HG02884 (cell line): ENCODE results near the gene TVP23B.
"Not testable (repeated sequence)": the region's sequence is repeated elsewhere in the genome, so short reads cannot be mapped to it uniquely, and the experiment has no call there.

Experiments
- ATAC-seq: cut with Tn5 transposase; IDR thresholded peaks from one replicate; pipeline ENCODE4 v1.9.1; 2021; ENCODE audit warnings: mild to moderate bottlenecking, moderate library complexity; ENCODE audit not compliant: unreplicated experiment

TVP23B gene

DNA sequence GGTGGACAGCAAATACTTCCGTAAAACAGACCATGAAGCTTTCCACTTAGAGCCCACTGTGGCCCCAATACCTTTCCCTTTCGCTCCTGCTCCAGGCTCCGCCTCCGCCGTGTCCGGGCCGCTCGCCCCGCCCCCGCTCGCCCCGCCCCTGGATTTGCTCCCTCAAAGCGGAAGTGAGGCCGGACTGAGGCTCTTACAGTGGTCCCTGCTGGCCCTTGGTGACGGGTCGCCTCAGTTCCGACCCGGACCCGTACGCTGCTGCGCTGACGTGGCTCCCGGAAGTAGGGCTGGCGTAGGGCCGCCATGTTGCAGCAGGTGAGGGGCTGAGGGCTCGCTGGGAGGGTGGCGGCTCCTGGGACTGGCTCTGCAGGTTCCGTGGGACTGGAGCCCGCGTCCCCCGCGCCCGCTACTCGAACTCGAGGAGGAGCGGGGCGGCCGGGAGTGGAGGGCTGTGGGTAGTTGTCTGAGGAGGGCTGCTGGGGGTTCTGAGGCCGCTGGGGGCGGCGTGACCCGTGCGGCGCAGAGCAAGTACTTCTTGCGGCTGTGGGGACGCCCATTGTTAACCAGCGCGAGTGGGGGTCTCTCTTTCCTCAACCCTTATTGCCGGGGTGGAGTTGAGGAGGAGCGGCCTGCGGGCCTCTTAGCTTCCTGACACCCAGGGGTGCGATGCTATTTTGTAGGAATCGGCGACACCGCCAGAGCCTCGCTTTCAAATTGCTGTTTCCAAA lies at the start of gene TVP23B:
TSS of gene TVP23B (plus strand) at position 193 of the 728 bp plus-strand sequence. CDS start at position 304, 111 bp downstream.
- peak; percentile 98 for ATAC-seq

GRCh38 chr17:18732438-18732837 lies 48.5 kb upstream of the TVP23B start:
- not testable (repeated sequence) for ATAC-seq

- ATAC-seq, result not testable (repeated sequence)
Measured at GRCh38 chr17:18733350-18733749, 47.6 kb upstream of the TVP23B start.

DNA sequence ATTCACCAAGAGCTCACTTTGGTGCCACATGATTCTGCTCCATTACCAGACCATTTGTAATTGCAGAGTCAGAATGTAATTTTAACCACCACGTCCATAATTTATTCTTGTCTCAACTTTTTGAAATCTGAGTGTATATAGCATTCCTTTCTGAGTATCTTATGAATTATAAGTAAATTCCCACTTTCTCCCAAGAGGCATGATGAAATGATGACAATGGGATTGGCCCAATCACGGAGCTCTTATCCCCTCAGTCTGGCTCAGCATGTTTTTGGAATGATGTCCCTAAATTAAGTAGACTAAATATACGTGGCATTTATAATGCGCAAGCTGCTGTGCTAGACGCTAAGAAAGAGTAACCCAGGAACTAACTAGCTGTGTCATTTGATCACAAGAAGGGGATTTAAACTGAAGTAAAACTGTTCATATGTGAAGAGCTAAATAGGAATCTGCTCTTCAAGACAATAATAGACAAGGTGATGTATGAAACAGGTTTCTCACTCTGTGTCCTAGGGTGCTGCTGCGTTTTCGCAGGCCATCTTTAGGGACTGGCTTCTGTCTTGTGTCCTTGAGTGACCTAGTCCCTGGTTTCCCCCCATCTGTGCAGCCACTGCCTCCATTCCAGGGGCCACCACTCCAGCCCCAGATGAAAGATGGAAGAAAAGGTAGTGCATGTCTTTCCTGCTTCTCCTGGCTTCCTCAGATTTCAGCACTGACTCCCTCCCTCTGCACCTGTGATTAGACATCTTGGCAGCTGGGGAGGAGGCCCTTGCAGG lies 41.2 kb upstream of the TVP23B start:
- ATAC-seq, result not testable (repeated sequence)

DNA sequence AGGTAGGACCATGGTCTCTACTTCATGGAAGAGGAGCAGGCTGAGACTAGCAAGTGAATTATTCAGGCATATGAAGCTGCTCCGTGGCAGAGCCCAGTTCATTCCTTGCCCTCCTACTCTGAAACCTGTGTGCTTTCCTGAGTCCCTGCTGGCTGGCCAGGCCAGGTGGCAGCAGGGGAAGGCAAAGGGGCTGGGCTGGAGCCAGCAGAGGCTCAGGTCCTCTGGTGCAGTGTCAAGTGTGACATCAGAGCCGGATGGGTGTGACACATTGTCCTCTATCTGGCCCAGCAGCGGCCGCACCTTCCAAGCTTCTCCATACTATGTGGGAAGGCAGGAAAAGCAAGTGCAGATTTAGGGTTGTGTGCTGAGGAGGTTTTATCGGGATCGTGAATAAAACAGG lies 39.8 kb upstream of the TVP23B start:
- not testable (repeated sequence) for ATAC-seq

GRCh38 chr17:18743699-18744421 lies 37.1 kb upstream of the TVP23B start, which contains the start of gene FBXW10:
Gene FBXW10, plus strand, starts transcription at chr17:18744054. Its CDS starts 191 bp downstream, at chr17:18744245.
- not testable (repeated sequence) for ATAC-seq

GRCh38 chr17:18744726-18745125 lies 36.3 kb upstream of the TVP23B start:
- ATAC-seq, result not testable (repeated sequence)

DNA sequence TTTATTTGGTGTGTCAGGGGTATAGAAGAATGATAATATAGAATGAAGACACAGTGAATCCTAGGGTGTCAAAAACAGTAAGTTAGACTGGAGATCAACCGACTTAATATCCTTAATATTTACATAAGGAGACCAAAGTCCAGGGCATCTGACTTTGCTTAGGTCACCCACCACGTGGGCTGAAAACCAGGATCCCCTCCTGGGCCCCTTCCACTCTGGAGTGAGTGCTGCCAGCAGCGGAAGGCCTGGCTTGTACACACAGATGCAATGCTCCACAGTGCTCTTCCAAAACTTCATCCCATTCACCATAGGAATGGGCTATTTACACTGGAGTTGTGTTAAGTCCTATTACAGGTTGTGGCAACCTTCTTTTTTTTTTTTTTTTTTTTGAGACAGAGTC lies 34.4 kb upstream of the TVP23B start:
- not testable (repeated sequence) for ATAC-seq

GRCh38 chr17:18747501-18747900 lies 33.5 kb upstream of the TVP23B start:
- ATAC-seq, result not testable (repeated sequence)

DNA sequence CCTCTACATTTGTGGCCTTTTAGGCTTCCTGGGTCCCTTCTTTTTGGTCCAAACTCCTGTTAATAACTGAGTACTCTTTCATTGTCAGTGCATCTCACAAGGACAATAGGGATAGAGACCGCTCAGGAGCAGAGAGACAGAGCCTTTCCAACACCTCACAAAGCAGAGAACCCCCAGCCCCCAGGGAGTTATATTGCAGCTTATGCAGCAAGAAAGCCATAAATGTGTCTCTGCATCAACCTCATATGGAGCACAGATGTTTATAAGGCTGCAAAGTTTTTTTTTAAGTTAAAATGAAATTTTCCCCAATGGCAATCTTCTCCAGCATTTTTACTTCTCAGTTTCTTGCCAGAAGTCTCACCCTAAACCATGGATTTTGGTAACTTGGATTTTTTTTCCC lies 30.7 kb upstream of the TVP23B start:
- ATAC-seq, result not testable (repeated sequence)

- not testable (repeated sequence) for ATAC-seq
Measured at GRCh38 chr17:18753829-18754409, 27.1 kb upstream of the TVP23B start.

DNA sequence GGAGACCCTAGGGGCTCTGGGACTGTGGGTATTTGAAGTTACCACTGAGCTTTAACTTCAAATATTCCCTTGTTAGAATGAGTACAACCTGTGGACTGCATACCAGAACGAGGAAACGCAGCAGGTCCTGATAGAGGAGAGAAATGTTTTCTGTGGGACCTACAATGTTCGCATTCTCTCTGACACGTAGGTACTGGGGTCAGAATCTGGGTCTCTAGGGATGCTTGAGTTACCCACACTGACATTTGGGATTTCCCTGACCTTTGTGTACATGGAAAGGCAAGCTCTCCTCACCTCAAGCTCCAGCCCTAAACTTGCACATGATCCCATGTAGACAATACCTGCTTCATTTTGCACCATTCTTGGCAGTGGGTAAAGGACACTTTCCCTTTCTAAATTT lies 25.0 kb upstream of the TVP23B start:
- not testable (repeated sequence) for ATAC-seq

GRCh38 chr17:18757368-18758044 lies 23.5 kb upstream of the TVP23B start:
- ATAC-seq, result not testable (repeated sequence)

DNA sequence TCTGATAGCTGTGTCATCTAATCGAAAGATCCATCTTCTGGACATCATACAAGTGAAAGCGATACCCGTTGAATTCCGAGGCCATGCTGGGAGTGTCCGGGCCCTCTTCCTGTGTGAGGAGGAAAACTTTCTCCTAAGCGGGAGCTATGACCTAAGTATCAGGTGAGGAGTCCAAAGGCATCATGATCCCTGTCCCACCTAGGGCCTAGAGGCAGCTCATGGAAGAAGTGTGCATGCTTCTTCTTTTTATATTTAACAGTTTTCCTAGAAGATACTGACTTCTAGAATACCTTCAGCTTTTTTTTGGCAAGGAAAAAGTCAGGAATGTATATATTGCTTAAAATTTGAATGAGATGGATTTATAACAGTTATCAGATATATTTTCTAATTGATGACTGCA lies 22.6 kb upstream of the TVP23B start:
- not testable (repeated sequence) for ATAC-seq

DNA sequence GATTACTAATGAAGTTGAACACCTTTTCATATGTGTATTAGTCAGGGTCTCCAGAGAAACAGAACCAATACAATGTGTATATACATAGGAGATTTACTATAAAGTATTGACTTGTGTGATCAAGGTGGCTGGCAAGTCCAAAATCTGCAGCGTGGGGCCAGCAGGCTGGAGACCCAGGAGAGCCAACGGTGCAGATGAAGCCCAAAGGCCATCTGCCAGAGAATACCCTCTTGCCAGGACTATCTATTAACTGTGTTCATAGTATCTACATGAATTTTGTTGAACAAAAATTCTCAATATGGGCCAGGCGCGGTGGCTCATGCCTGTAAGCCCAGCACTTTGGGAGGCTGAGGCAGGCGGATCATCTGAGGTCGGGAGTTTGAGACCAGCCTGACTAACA lies 20.8 kb upstream of the TVP23B start:
- not testable (repeated sequence) for ATAC-seq

DNA sequence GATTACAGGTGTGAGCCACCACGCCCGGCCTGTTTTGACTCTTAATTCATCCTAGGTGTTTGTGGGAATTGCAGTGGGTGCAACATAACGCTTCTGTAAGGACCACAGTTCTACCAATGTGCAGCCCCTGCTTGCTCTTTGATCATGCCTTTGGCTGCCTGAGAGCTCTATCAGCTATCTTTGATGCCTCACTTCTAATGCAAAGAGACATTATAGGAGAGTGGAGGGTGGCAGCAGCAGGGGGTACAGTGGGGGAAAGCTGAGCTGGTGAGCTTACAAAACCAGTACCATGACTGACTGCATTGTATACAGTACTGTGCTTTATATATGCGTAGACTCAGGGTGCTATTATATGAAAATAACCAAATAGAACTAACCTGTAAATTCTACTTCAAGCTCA lies 10.4 kb upstream of the TVP23B start:
- not testable (repeated sequence) for ATAC-seq

- ATAC-seq, result not testable (repeated sequence)
Measured at GRCh38 chr17:18771066-18771465, 9.9 kb upstream of the TVP23B start.

DNA sequence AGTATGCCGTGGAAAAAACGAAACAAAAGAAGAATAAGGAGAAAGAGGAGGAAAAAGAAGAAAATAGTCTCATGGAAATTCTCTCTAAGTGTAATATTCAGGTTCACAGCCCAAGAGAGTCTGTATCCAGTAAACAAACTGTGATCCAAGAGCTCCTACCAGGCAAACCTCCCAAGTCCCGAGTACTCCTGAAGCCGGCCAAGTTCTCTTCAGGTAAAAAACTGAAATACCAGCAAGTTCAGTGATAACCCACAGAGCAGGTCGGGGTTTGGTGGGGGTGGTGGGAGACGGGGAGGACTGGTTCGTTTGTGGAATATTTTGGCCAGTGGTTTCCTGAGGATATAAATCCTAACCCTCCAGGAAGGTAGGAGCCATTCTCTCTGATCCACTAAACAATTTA lies 8.5 kb upstream of the TVP23B start:
- no peak for ATAC-seq

DNA sequence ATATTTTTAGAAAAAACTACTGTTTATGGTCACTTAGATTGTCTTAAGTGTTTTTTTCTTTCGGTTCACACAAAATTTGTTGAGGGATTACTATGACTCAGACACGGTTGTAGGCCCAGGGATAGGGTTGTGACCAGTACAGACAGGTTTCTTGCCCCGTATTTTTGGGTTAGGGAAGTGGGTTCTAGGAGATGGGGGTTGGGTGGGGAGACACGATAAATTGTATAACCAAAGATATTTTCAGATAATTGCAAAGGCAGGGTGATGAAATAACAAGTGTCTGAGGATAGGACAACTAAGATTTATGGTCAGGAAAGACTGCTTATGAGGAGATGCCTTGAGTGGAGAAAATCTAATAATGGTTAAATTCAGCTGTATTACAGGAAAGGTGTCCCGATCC lies 822 bp downstream of the TVP23B start:
- ATAC-seq, result not testable (repeated sequence)

- ATAC-seq, result not testable (repeated sequence)
Measured at GRCh38 chr17:18785933-18786332, 5.0 kb downstream of the TVP23B start.
